Measurements from ENCODE around the gene LRRN2. TPM values are rescaled to one million over a fixed set of nuclear protein-coding genes. Genes with fewer than 3 reads are reported as not detected.

The LRRN2 gene
- polyA plus RNA-seq, 1 of the 3 experiments (the other 2 are of a cell fraction) = not detected

GRCh38 chr1:204588826-204589225 lies 96.7 kb downstream of the LRRN2 start:
- H3K9me3 ChIP-seq = no peaks in the 10 kb centered on the region
- no peaks in the 10 kb centered on the region for H3K27me3 ChIP-seq (ENCODE audit: insufficient read depth)
- H3K27ac ChIP-seq (ENCODE audit: low read depth in 2 of 2, low read length in 1 of 2) = no peak overlapping the region
- no peaks in the 10 kb centered on the region for H3K9me2 ChIP-seq
- no peak overlapping the region for H3K4me3 ChIP-seq (ENCODE audit: low read depth in 2 of 2, low read length in 1 of 2)
- H2AFZ ChIP-seq (ENCODE audit: low read depth) = no peak overlapping the region
- H3K4me1 ChIP-seq (ENCODE audit: control insufficient read depth in 1 of 2, insufficient read depth in 2 of 2, low read depth in 1 of 2, low read length in 1 of 2) = peaks cover 14 to 15% of the 10 kb centered on the region in 2 experiments; a peak in 2 of 4 replicates
- peaks cover 8% of the 10 kb centered on the region for H3F3A ChIP-seq (replicated peaks; ENCODE audit: insufficient read depth)
- no peaks in the 10 kb centered on the region for H3K36me3 ChIP-seq (replicated peaks in 1 of 2; ENCODE audit: control insufficient read depth in 1 of 2, insufficient read depth in 2 of 2, low read length in 1 of 2)
- H3K79me2 ChIP-seq (ENCODE audit: insufficient read depth) = no peaks in the 10 kb centered on the region
- TF ChIP-seq EZH2phosphoT487 (IDR thresholded peaks at IDR 0.05; ENCODE audit: borderline replicate concordance, low read depth) (no peak), GATA2 (CRISPR knock-in tag; IDR thresholded peaks at IDR 0.05) (no peak), RAD21 (IDR thresholded peaks at IDR 0.05; ENCODE audit: low read length) (no peak), TEAD4 (IDR thresholded peaks at IDR 0.05; ENCODE audit: borderline replicate concordance, insufficient read depth) (no peak), USF2 (IDR thresholded peaks at IDR 0.05; ENCODE audit: borderline replicate concordance, low read depth, low read length) (no peak), YY1 (IDR thresholded peaks at IDR 0.05; ENCODE audit: low read depth) (no peak), FOXJ3 (CRISPR knock-in tag; IDR thresholded peaks at IDR 0.05) (no peak), NFIC (IDR thresholded peaks at IDR 0.05; ENCODE audit: borderline replicate concordance) (no peak), CHD2 (IDR thresholded peaks at IDR 0.05; ENCODE audit: low read length, partially characterized antibody) (no peak), EP300 (IDR thresholded peaks at IDR 0.05; ENCODE audit: borderline replicate concordance in 1 of 2, low read depth in 1 of 2, low read length in 1 of 2) (no peak), TCF12 (IDR thresholded peaks at IDR 0.05) (no peak), GABPA (IDR thresholded peaks at IDR 0.05; ENCODE audit: low read depth) (no peak), RCOR1 (IDR thresholded peaks at IDR 0.05; ENCODE audit: low read length) (no peak), MAX (IDR thresholded peaks at IDR 0.05; ENCODE audit: low read depth) (no peak), POLR2AphosphoS5 (IDR thresholded peaks at IDR 0.05; ENCODE audit: low read depth, low read length) (no peak), FOSL2 (IDR thresholded peaks at IDR 0.05; ENCODE audit: borderline replicate concordance, low read depth) (no peak), REST (IDR thresholded peaks at IDR 0.05; ENCODE audit: low read depth, low read length) (no peak), JUND (IDR thresholded peaks at IDR 0.05) (no peak)
- H3K4me2 ChIP-seq = no peak overlapping the region
- H3K9ac ChIP-seq = no peak overlapping the region
- WGBS (ENCODE audit: low lambda C conversion rate) = 78% methylated on average over 5 of the region's 5 CpGs
- DNase-seq = no peak
- no peaks in the 10 kb centered on the region for H4K20me1 ChIP-seq (ENCODE audit: insufficient read depth)
- POLR2A ChIA-PET = no interaction called here
- CTCF ChIA-PET = interaction anchor here (1.0 to 3.2 kb wide), 7 partner anchors 23 to 218 kb away, joined by 3 to 14 read pairs (median 3); no protein-coding TSS in a partner anchor
